Hematopoietic multipotent progenitor cell (in vitro differentiated cells): ENCODE measurements around the gene EYA3. TPM values are rescaled to one million over a fixed set of nuclear protein-coding genes. Genes with fewer than 3 reads are reported as not detected.

Experiments
- DNase-seq, 3 donors: peaks; one replicate each; pipeline ENCODE4 v3.0.0-alpha.2; 2011 to 2015; ENCODE audit warnings: low read depth in 2 of 3, low spot score in 2 of 3
- total RNA-seq: library from RNA; depleted of rRNA; stranded (reverse); fragments of >200 nt; gene quantifications from one replicate; pipeline ENCODE4 v1.2.3, GENCODE V29; 2012

The EYA3 gene
- total RNA-seq, 1 donor, result 12.7 TPM

- DNase-seq, result no peak
Observed at GRCh38 chr1:27973771-27974416, 114.5 kb downstream of the EYA3 start.

- DNase-seq, result no peak
Observed at GRCh38 chr1:27972141-27972540, 116.3 kb downstream of the EYA3 start.

DNA sequence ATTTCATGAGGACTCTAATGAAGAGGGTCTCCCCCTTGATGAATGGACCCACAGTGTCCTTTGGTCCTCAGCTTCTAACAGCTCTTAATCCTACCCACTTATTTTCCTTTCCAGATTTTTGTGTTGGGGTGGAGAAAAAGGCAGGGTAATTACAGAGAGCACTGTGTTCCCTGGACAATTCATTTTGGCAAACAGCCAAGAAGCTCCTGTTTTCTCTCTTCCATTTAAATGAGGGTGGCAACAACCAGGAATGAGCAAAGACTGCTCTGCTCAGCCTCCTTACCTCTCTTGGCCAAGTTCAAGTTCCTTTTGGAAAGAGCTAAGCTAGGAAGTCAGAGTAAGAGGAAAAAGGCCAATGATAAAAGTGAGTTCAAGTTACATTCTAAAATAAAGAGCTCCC is 116.7 kb downstream of the EYA3 start:
- no peak for DNase-seq

- DNase-seq, result no peak
Observed at GRCh38 chr1:27970401-27970800, 118.0 kb downstream of the EYA3 start.

- DNase-seq, result no peak
Observed at GRCh38 chr1:27968692-27969091, 119.7 kb downstream of the EYA3 start.

DNA sequence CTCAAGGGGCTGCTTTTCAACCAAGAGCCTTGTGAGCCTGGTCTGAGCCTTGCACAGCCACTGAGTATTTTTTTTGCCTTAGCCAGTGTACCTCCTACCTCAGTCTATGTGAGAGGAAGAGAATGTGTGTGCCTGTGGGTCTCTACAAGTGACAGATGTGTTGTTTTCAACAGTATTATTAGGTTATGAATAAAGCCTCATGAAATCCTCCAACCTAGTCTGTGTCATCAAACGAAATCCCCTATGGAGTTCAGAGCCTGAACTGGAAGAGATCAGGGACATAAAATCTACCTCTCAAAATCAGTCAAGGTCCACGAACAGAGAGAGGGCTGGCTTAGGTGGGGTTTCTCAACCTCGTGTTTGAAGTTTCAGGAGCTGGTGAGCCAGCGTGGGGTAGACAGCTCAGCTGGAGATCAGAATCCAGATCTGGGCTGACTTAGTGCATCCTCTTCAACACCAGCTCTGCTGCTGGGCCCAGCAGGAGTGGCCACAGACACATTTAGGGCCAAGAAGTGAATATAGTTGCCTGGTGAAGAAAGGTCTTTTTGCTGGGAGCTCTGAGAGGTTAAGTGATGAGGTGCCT is 120.4 kb downstream of the EYA3 start:
- no peak for DNase-seq

- no peak for DNase-seq
Observed at GRCh38 chr1:27967106-27967883, 121.1 kb downstream of the EYA3 start.

DNA sequence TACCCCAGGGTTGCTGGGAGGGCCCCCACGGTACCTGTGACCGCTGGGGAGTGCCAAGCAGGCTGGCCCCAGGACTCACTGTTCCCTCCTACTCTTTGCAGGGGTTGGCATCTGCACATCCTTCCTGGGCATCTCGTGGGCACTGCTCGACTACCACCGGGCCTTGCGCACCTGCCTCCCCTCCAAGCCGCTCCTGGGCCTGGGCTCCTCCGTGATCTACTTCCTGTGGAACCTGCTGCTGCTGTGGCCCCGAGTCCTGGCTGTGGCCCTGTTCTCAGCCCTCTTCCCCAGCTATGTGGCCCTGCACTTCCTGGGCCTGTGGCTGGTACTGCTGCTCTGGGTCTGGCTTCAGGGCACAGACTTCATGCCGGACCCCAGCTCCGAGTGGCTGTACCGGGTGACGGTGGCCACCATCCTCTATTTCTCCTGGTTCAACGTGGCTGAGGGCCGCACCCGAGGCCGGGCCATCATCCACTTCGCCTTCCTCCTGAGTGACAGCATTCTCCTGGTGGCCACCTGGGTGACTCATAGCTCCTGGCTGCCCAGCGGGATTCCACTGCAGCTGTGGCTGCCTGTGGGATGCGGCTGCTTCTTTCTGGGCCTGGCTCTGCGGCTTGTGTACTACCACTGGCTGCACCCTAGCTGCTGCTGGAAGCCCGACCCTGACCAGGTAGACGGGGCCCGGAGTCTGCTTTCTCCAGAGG is 121.9 kb downstream of the EYA3 start:
- DNase-seq, result no peak

DNA sequence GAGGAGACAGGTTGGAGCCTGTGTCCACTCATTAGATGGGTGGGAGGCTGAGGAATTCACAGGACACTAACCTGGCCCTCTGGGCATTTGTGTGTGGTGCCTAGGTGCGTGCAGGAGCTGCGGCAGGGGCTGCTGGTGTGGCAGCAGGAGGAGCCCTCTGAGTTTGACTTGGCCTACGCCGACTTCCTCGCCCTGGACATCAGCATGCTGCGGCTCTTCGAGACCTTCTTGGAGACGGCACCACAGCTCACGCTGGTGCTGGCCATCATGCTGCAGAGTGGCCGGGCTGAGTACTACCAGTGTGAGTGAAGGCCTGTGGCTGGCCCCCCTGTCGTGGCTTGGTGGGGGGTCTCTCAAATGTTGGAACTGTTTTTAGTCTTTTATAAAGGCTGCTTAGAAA is 125.0 kb downstream of the EYA3 start:
- DNase-seq, result no peak

DNA sequence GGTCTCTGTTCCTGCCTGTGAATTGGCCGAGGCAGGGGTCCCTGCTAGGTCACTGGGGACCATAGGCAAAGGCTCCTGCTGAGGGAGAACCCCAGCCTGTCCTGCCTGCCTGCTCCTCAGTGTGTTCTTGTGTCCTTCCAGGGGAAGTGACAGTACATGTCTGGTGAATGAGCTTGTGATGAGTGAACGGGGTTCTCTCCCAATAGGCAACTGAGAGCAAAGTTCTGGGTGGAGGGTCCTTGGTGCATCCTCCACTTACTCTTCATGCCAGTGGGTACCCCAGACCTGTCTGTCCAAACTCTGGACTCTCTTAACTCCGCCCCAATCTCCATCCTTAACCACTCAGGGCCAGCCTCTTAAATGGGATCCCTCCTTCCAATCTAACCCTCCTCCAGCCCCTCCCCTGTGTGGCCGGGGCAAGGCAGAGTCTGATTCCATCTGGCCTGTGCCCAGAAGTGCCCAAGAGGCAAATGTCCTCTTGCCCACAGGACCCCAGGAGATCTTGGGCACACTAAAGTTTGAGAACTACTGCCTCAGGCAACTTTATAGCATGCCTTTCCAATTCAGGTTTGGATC is 126.7 kb downstream of the EYA3 start:
- DNase-seq, result no peak

- DNase-seq, result no peak
Observed at GRCh38 chr1:27960762-27961645, 127.4 kb downstream of the EYA3 start.

GRCh38 chr1:27959792-27960603 is 128.4 kb downstream of the EYA3 start, which contains the start of gene XKR8:
XKR8 (plus strand) TSS chr1:27959973; CDS start chr1:27960070, 97 bp downstream.
- DNase-seq, result peak; percentile 67 to 90 (median 85)

- no peak for DNase-seq
Observed at GRCh38 chr1:27958513-27958912, 129.9 kb downstream of the EYA3 start.

GRCh38 chr1:27957655-27958054 is 130.8 kb downstream of the EYA3 start:
- DNase-seq, result no peak

- DNase-seq, result no peak
Observed at GRCh38 chr1:27956761-27957160, 131.6 kb downstream of the EYA3 start.

GRCh38 chr1:27955076-27955475 is 133.3 kb downstream of the EYA3 start:
- DNase-seq, result no peak

DNA sequence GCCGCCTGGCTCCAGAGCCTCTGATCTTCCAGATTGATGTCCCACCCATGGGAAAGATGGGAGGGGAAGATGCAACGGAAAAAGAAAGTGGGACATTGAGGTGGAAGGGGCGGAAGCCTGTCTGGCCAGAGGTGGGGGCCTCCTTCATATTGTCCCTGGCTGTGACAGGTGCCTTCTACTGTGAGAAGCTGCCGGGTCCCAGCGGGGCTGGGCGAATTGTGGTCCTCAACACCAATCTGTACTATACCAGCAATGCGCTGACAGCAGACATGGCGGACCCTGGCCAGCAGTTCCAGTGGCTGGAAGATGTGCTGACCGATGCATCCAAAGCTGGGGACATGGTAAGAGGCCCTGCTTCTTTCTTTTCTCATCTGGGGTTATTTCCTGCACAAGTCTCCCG is 134.2 kb downstream of the EYA3 start:
- DNase-seq, result no peak

DNA sequence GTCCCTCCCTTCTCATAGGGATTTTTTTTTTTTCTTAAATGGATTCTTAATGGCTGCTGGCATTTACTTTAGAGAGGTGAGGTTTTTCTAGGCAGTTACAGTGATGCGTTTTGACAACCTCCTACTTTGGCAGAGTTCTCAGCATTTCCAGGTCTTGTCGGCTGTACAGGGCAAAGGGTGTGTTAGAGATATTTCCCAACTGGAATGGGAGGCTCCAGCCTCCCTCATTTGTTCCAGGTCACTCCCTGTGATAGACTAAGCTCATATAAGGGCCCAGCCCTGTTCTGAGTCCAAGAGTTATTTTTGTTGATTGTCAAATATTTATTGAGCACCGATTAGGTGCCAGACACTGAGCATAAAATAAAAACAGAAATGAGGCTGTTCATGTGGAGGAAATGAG is 136.3 kb downstream of the EYA3 start:
- no peak for DNase-seq

DNA sequence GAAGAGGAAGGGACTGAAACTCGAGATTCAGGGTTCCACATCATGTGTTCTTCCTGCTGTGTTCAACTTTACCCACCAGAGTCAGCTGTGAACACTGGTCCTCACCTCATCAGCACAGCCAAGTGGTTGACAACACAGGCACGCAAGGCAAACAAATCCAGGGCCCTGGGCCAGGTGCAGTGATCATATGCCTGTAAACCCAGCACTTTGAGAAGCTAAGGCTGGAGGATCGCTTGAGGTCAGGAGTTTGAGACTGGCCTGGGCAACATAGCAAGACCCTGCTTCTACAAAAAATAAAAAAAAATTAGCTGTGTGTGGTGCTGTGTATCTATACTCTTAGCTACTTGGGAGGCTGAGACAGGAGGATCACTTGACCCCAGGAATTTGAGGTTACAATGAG is 137.0 kb downstream of the EYA3 start:
- no peak for DNase-seq
